Measurements from ENCODE around the gene DNAJC7. TPM values are rescaled to one million over a fixed set of nuclear protein-coding genes. Genes with fewer than 3 reads are reported as not detected.

The DNAJC7 gene
- total RNA-seq, 1 donor from 2014 or later, result 75.9 TPM

GRCh38 chr17:42028791-42029127 lies 11.5 kb upstream of the DNAJC7 start:
- ATAC-seq, result no peak
- no peak overlapping the region for H3K4me3 ChIP-seq
- intact Hi-C loops (cut with DNase I), result loop anchor here (10.0 kb wide), 1 partner anchor 86 kb away; the partner anchor contains the start of gene DHX58

GRCh38 chr17:42027961-42028790 lies 10.9 kb upstream of the DNAJC7 start:
- Histone ChIP-seq H3K27me3 (no peaks in the 10 kb centered on the region), H3K27ac (no peak overlapping the region), H3K9me3 (no peaks in the 10 kb centered on the region), H3K4me3 (no peak overlapping the region), H3K36me3 (peaks cover 11% of the 10 kb centered on the region), H3K4me1 (peaks cover 25% of the 10 kb centered on the region)
- ATAC-seq (no peak), DNase-seq (no peak)
- intact Hi-C loops (cut with DNase I), result loop anchor here (10.0 kb wide), 1 partner anchor 87 kb away; the partner anchor contains the start of gene DHX58
- peak; percentile 7 for TF ChIP-seq CTCF (IDR thresholded peaks at IDR 0.05)

More at GRCh38 chr17:42028791-42029127, 11.5 kb upstream of the DNAJC7 start:
- H3K27me3 ChIP-seq, result no peaks in the 10 kb centered on the region
- no peak for DNase-seq
- peaks cover 19% of the 10 kb centered on the region for H3K4me1 ChIP-seq
- H3K27ac ChIP-seq, result no peak overlapping the region
- H3K9me3 ChIP-seq, result no peaks in the 10 kb centered on the region
- peaks cover 6% of the 10 kb centered on the region for H3K36me3 ChIP-seq
- no peak for TF ChIP-seq CTCF (IDR thresholded peaks at IDR 0.05)

GRCh38 chr17:42027590-42027889 lies 10.3 kb upstream of the DNAJC7 start:
- Histone ChIP-seq H3K36me3 (peaks cover 18% of the 10 kb centered on the region), H3K4me1 (peaks cover 26% of the 10 kb centered on the region), H3K27me3 (no peaks in the 10 kb centered on the region), H3K9me3 (no peaks in the 10 kb centered on the region), H3K27ac (no peak overlapping the region), H3K4me3 (no peak overlapping the region)
- DNase-seq (no peak), ATAC-seq (no peak)
- intact Hi-C loops (cut with DNase I), result loop anchor here (10.0 kb wide), 1 partner anchor 87 kb away; the partner anchor contains the start of gene DHX58
- TF ChIP-seq CTCF (IDR thresholded peaks at IDR 0.05), result no peak

- Histone ChIP-seq H3K4me3 (no peak overlapping the region), H3K4me1 (peaks cover 26% of the 10 kb centered on the region), H3K27ac (no peak overlapping the region), H3K9me3 (no peaks in the 10 kb centered on the region), H3K36me3 (peaks cover 23% of the 10 kb centered on the region), H3K27me3 (no peaks in the 10 kb centered on the region)
- DNase-seq, result no peak
- ATAC-seq, result no peak
- no peak for TF ChIP-seq CTCF (IDR thresholded peaks at IDR 0.05)
- intact Hi-C loops (cut with DNase I), result loop anchor here (10.0 kb wide), 1 partner anchor 88 kb away; the partner anchor contains the start of gene DHX58
Measured at GRCh38 chr17:42026857-42027589, 9.8 kb upstream of the DNAJC7 start.

GRCh38 chr17:42025936-42026335 lies 8.7 kb upstream of the DNAJC7 start:
- DNase-seq, result no peak
- intact Hi-C loops (cut with DNase I), result loop anchor here (10.0 kb wide), 1 partner anchor 89 kb away; the partner anchor contains the start of gene DHX58
- no peaks in the 10 kb centered on the region for H3K9me3 ChIP-seq
- no peak overlapping the region for H3K4me3 ChIP-seq
- ATAC-seq, result no peak
- no peak for TF ChIP-seq CTCF (IDR thresholded peaks at IDR 0.05)
- no peaks in the 10 kb centered on the region for H3K27me3 ChIP-seq
- no peak overlapping the region for H3K27ac ChIP-seq
- H3K4me1 ChIP-seq, result peaks cover 29% of the 10 kb centered on the region
- peaks cover 23% of the 10 kb centered on the region for H3K36me3 ChIP-seq
